Kidney glomerular epithelial cell (primary cell): ENCODE data around the gene ZFP62.
A peak's percentile ranks its signal among the peaks of the same experiment; 100 is the strongest.

Experiments
- DNase-seq: peaks from one replicate; lab custom pipeline; 2025; lab: John Stamatoyannopoulos, UW

The ZFP62 gene

GRCh38 chr5:180810210-180810958 is 50.7 kb downstream of the ZFP62 start:
- peak; percentile 96 for DNase-seq

- DNase-seq = peak; percentile 72
Measured at GRCh38 chr5:180809403-180810209, 51.5 kb downstream of the ZFP62 start.

- no peak for DNase-seq
Measured at GRCh38 chr5:180808461-180809000, 52.5 kb downstream of the ZFP62 start.

GRCh38 chr5:180807654-180808414 is 53.2 kb downstream of the ZFP62 start:
- DNase-seq = no peak

- no peak for DNase-seq
Measured at GRCh38 chr5:180807046-180807445, 54.0 kb downstream of the ZFP62 start.

- DNase-seq = no peak
Measured at GRCh38 chr5:180806351-180807011, 54.6 kb downstream of the ZFP62 start.

- DNase-seq = no peak
Measured at GRCh38 chr5:180804129-180804618, 56.9 kb downstream of the ZFP62 start.

GRCh38 chr5:180803181-180804128 is 57.6 kb downstream of the ZFP62 start:
- no peak for DNase-seq

GRCh38 chr5:180802325-180803180 is 58.5 kb downstream of the ZFP62 start, which contains the start of gene MGAT1:
Gene MGAT1, minus strand, starts transcription at chr5:180802806. Its CDS starts 9,835 bp downstream, at chr5:180792971.
- peak; percentile 57 for DNase-seq

GRCh38 chr5:180801596-180802324 is 59.3 kb downstream of the ZFP62 start:
- no peak for DNase-seq

GRCh38 chr5:180799902-180800801 is 60.9 kb downstream of the ZFP62 start:
- peak; percentile 76 for DNase-seq

- peak; percentile 22 for DNase-seq
Measured at GRCh38 chr5:180799194-180799593, 61.9 kb downstream of the ZFP62 start.

GRCh38 chr5:180798193-180798592 is 62.9 kb downstream of the ZFP62 start:
- DNase-seq = no peak
